ENCODE data around the gene RIMS4. TPM values are rescaled to one million over a fixed set of nuclear protein-coding genes. Genes with fewer than 3 reads are reported as not detected.

The RIMS4 gene
- total RNA-seq, 2 donors from 2014 or later: 0.64 to 0.74 TPM

DNA sequence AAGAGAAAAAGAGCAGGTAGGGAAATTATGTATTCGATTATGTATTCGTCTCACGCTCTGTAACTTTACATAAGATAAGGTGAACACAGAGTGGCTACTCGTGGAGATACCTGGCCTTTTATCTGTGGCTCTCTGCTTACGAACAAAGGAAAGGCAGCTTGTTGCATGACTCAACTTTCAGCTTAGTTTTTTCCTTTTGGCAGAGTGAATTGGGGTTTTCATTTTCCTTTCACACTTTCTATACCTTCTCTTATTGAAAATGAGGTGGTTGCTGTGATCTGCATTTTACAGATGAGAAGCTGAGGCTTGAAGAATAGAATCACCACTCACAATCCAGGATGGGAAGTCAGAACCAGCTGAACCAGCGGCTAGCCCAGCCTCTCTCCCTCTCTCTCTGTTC is 78.0 kb downstream of the RIMS4 start:
- Histone ChIP-seq H3K27me3 (no peaks in the 10 kb centered on the region), H3K36me3 (no peaks in the 10 kb centered on the region), H3K27ac (no peak overlapping the region), H3K4me3 (no peak overlapping the region), H3K9ac (ENCODE audit: low read depth in 2 of 2, low read length in 2 of 2) (no peak overlapping the region), H3K4me1 (no peaks in the 10 kb centered on the region), H3K9me3 (no peaks in the 10 kb centered on the region)
- intact Hi-C loops (cut with DNase I): no loop called here
- no peak for DNase-seq
- no peak for TF ChIP-seq CTCF (IDR thresholded peaks at IDR 0.05)

GRCh38 chr20:44731657-44732056 is 78.7 kb downstream of the RIMS4 start:
- no peak for DNase-seq
- Histone ChIP-seq H3K9ac (ENCODE audit: low read depth in 2 of 2, low read length in 2 of 2) (no peak overlapping the region), H3K9me3 (no peaks in the 10 kb centered on the region), H3K4me1 (no peaks in the 10 kb centered on the region), H3K4me3 (no peak overlapping the region), H3K27me3 (no peaks in the 10 kb centered on the region), H3K27ac (no peak overlapping the region), H3K36me3 (no peaks in the 10 kb centered on the region)
- TF ChIP-seq CTCF (IDR thresholded peaks at IDR 0.05): no peak
- intact Hi-C loops (cut with DNase I): no loop called here

- no peak for TF ChIP-seq CTCF (IDR thresholded peaks at IDR 0.05)
- DNase-seq: no peak
- H3K4me1 ChIP-seq: no peaks in the 10 kb centered on the region
- H3K27ac ChIP-seq: no peak overlapping the region
- H3K4me3 ChIP-seq: no peak overlapping the region
- H3K9me3 ChIP-seq: no peaks in the 10 kb centered on the region
- H3K9ac ChIP-seq (ENCODE audit: low read depth in 2 of 2, low read length in 2 of 2): no peak overlapping the region
- H3K27me3 ChIP-seq: no peaks in the 10 kb centered on the region
- no peaks in the 10 kb centered on the region for H3K36me3 ChIP-seq
- intact Hi-C loops (cut with DNase I): no loop called here
Observed at GRCh38 chr20:44730441-44730840, 79.9 kb downstream of the RIMS4 start.

GRCh38 chr20:44728801-44729443 is 81.4 kb downstream of the RIMS4 start:
- no peaks in the 10 kb centered on the region for H3K36me3 ChIP-seq
- DNase-seq: no peak
- H3K4me3 ChIP-seq: no peak overlapping the region
- H3K9ac ChIP-seq (ENCODE audit: low read depth in 2 of 2, low read length in 2 of 2): no peak overlapping the region
- no peaks in the 10 kb centered on the region for H3K27me3 ChIP-seq
- no peaks in the 10 kb centered on the region for H3K9me3 ChIP-seq
- intact Hi-C loops (cut with DNase I): no loop called here
- H3K27ac ChIP-seq: no peak overlapping the region
- H3K4me1 ChIP-seq: no peaks in the 10 kb centered on the region
- no peak for TF ChIP-seq CTCF (IDR thresholded peaks at IDR 0.05)

- intact Hi-C loops (cut with DNase I): no loop called here
- H3K9me3 ChIP-seq: no peaks in the 10 kb centered on the region
- no peaks in the 10 kb centered on the region for H3K27me3 ChIP-seq
- no peaks in the 10 kb centered on the region for H3K36me3 ChIP-seq
- no peak overlapping the region for H3K9ac ChIP-seq (ENCODE audit: low read depth in 2 of 2, low read length in 2 of 2)
- DNase-seq: no peak
- H3K27ac ChIP-seq: no peak overlapping the region
- no peak for TF ChIP-seq CTCF (IDR thresholded peaks at IDR 0.05)
- H3K4me1 ChIP-seq: no peaks in the 10 kb centered on the region
- no peak overlapping the region for H3K4me3 ChIP-seq
Observed at GRCh38 chr20:44727651-44728050, 82.7 kb downstream of the RIMS4 start.

All from colonic mucosa (tissue), 4 donors.